HepG2 (cell line): ENCODE results near the gene AEN.

Source experiments
- BCL6 ChIP-seq: IDR thresholded peaks from 2 replicates; pipeline ENCODE4 v1.6.1; 2016; ENCODE audit warnings: missing genetic modification reagents, missing compliant biosample characterization
- BRD4 ChIP-seq: sonication (generic); formaldehyde crosslinking; IDR thresholded peaks from 2 replicates; pipeline ENCODE4 v1.4.0; 2020; ENCODE audit warnings: missing genetic modification reagents
- CENPBD1 ChIP-seq: sonication (generic); formaldehyde crosslinking; IDR thresholded peaks from 2 replicates; pipeline ENCODE4 v1.8.0; 2022; ENCODE audit warnings: missing genetic modification reagents, low read depth, mild to moderate bottlenecking, borderline replicate concordance
- NFYB ChIP-seq: sonication (generic); formaldehyde crosslinking; IDR thresholded peaks from 2 replicates; pipeline ENCODE4 v1.4.0; 2020; ENCODE audit warnings: missing genetic modification reagents
- ZFP41 ChIP-seq: sonication (generic); formaldehyde crosslinking; IDR thresholded peaks from 2 replicates; pipeline ENCODE4 v1.4.0; 2020; ENCODE audit warnings: mild to moderate bottlenecking, missing genetic modification reagents, borderline replicate concordance
- ZNF768 ChIP-seq: sonication (generic); formaldehyde crosslinking; IDR thresholded peaks from 2 replicates; pipeline ENCODE4 v1.4.0; 2020; ENCODE audit warnings: missing genetic modification reagents
- ZNF773 ChIP-seq: sonication (generic); formaldehyde crosslinking; IDR thresholded peaks from 2 replicates; pipeline ENCODE4 v1.4.0; 2020; ENCODE audit warnings: missing genetic modification reagents, borderline replicate concordance

GRCh38 chr15:88605189-88606069, 15.7 kb upstream of the AEN start:
- TF ChIP-seq NFYB (CRISPR knock-in tag) = no peak
- TF ChIP-seq BCL6 (CRISPR knock-in tag) = no peak
- peak; percentile 58; the same call in 1 of the 2 replicates for TF ChIP-seq ZNF768 (CRISPR knock-in tag)
- no peak for TF ChIP-seq CENPBD1 (CRISPR knock-in tag)
- no peak for TF ChIP-seq BRD4
- TF ChIP-seq ZFP41 (CRISPR knock-in tag) = no peak
- peak; percentile 78; the same call in 1 of the 2 replicates for TF ChIP-seq ZNF773 (CRISPR knock-in tag)
